Gastrocnemius medialis (tissue), 4 donors: ENCODE results near the gene RIN3.

ENCODE experiments used
- CTCF ChIP-seq, 5 experiments: fragments of 450-650 bp in 3 of 5; fragments of 200-600 bp in 2 of 5; sonication (generic) in 2 of 5; IDR thresholded peaks in 4 of 5; conservative IDR thresholded peaks in 1 of 5; 1 replicate in 4 of 5; 2 replicates in 1 of 5; pipeline ENCODE4 v1.5.1; 2016 to 2019; ENCODE audit warnings: antibody characterized with exemption in 5 of 5, mild to moderate bottlenecking in 3 of 5, moderate library complexity in 3 of 5
- POLR2A ChIP-seq, 2 donors: fragments of 450-650 bp; IDR thresholded peaks; one replicate each; pipeline ENCODE4 v1.6.1; 2017; ENCODE audit warnings: antibody characterized with exemption in 2 of 2, mild to moderate bottlenecking in 2 of 2, moderate library complexity in 2 of 2

GRCh38 chr14:92733007-92733406 lies 219.4 kb downstream of the RIN3 start:
- TF ChIP-seq CTCF (IDR thresholded peaks at IDR 0.05 in 4 of 5, conservative IDR thresholded peaks at IDR 0.05 in 1 of 5), result no peak
- no peak for TF ChIP-seq POLR2A (IDR thresholded peaks at IDR 0.05)
